Measurements from ENCODE around the gene HOXD4.

Gene HOXD4

GRCh38 chr2:176164611-176165369 is 13.4 kb downstream of the HOXD4 start:
- H3K27ac ChIP-seq, result no peak overlapping the region
- no peak for TF ChIP-seq CTCF (IDR thresholded peaks at IDR 0.05; ENCODE audit: low read depth, low read length, missing control alignments)
- no peak overlapping the region for H3K4me3 ChIP-seq (ENCODE audit: low read depth, low read length)
- in situ Hi-C loops (cut with HindIII; ENCODE audit: low pct_ligation_motif_present, low sequenced_read_pairs), result no loop called here
- DNase-seq, result no peak
- peaks cover 85% of the 10 kb centered on the region for H3K27me3 ChIP-seq (replicated peaks)
- H3K36me3 ChIP-seq (replicated peaks), result no peaks in the 10 kb centered on the region

GRCh38 chr2:176165370-176166050 is 14.2 kb downstream of the HOXD4 start:
- no peak for DNase-seq
- Histone ChIP-seq H3K27ac (no peak overlapping the region), H3K36me3 (replicated peaks) (no peaks in the 10 kb centered on the region), H3K4me3 (ENCODE audit: low read depth, low read length) (no peak overlapping the region), H3K27me3 (replicated peaks) (peaks cover 85% of the 10 kb centered on the region)
- in situ Hi-C loops (cut with HindIII; ENCODE audit: low pct_ligation_motif_present, low sequenced_read_pairs), result no loop called here
- no peak for TF ChIP-seq CTCF (IDR thresholded peaks at IDR 0.05; ENCODE audit: low read depth, low read length, missing control alignments)

DNA sequence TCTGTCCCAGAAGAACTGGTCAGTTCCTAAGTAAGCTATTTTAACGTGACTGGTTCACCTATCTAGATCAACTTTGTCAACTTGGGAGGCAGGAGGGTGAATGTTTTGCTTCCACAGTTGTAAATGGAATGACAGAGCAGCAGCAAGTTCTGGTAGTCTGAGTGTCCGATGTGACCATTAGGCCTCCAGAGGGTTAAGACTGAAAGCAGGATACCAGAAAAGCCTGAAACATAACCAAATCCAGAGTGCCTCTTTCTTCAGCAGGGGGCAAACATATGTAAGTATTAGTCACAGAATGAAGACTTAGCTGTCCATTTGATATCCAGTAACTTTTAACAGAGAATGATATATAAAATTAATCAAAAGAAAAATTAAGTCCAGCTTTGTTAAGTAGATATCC is 14.9 kb downstream of the HOXD4 start:
- H3K27me3 ChIP-seq (replicated peaks), result peaks cover 84% of the 10 kb centered on the region
- in situ Hi-C loops (cut with HindIII; ENCODE audit: low pct_ligation_motif_present, low sequenced_read_pairs), result no loop called here
- TF ChIP-seq CTCF (IDR thresholded peaks at IDR 0.05; ENCODE audit: low read depth, low read length, missing control alignments), result no peak

DNA sequence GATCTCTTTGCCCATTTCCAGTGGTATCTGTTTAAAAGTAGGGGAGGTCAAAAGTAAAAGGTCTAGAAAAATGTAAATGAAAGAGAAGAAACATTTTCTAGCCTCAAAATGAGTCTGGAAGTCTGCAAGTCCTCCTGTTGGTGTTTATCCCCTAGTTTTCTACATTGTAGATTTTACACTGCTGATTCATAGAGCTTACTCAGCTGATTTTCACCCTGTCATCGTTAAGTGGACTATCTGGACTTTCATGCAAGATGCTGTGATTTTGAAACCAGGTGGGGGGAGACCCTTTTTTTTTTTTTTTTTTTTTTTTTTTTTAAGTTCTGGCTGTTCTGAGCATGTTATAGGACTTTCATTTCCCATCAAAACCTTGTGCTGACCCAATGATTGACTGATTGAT is 16.0 kb downstream of the HOXD4 start:
- TF ChIP-seq CTCF (IDR thresholded peaks at IDR 0.05; ENCODE audit: low read depth, low read length, missing control alignments), result no peak
- in situ Hi-C loops (cut with HindIII; ENCODE audit: low pct_ligation_motif_present, low sequenced_read_pairs), result no loop called here
- no peaks in the 10 kb centered on the region for H3K36me3 ChIP-seq (replicated peaks)

More for the DNA sequence above, 14.9 kb downstream of the HOXD4 start:
- H3K27ac ChIP-seq, result no peak overlapping the region
- no peak for DNase-seq
- no peaks in the 10 kb centered on the region for H3K36me3 ChIP-seq (replicated peaks)
- no peak overlapping the region for H3K4me3 ChIP-seq (ENCODE audit: low read depth, low read length)

DNA sequence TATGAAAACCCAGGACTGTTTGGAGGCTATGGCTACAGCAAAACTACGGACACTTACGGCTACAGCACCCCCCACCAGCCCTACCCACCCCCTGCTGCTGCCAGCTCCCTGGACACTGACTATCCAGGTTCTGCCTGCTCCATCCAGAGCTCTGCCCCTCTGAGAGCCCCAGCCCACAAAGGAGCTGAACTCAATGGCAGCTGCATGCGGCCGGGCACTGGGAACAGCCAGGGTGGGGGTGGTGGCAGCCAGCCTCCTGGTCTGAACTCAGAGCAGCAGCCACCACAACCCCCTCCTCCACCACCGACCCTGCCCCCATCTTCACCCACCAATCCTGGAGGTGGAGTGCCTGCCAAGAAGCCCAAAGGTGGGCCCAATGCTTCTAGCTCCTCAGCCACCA is 17.8 kb downstream of the HOXD4 start:
- Histone ChIP-seq H3K27ac (no peak overlapping the region), H3K36me3 (replicated peaks) (no peaks in the 10 kb centered on the region), H3K27me3 (replicated peaks) (peaks cover 83% of the 10 kb centered on the region), H3K4me3 (ENCODE audit: low read depth, low read length) (no peak overlapping the region)
- DNase-seq, result no peak
- in situ Hi-C loops (cut with HindIII; ENCODE audit: low pct_ligation_motif_present, low sequenced_read_pairs), result no loop called here
- TF ChIP-seq CTCF (IDR thresholded peaks at IDR 0.05; ENCODE audit: low read depth, low read length, missing control alignments), result no peak

More for the DNA sequence above, 16.0 kb downstream of the HOXD4 start:
- Histone ChIP-seq H3K27ac (no peak overlapping the region), H3K4me3 (ENCODE audit: low read depth, low read length) (no peak overlapping the region), H3K27me3 (replicated peaks) (peaks cover 83% of the 10 kb centered on the region)
- DNase-seq, result no peak
